NCI-H526 (cell line): ENCODE results near the gene SPRED2.

Experiments
- DNase-seq, 2 experiments: peaks; one replicate each; lab custom pipeline; 2025; lab: John Stamatoyannopoulos, UW

The SPRED2 gene

DNA sequence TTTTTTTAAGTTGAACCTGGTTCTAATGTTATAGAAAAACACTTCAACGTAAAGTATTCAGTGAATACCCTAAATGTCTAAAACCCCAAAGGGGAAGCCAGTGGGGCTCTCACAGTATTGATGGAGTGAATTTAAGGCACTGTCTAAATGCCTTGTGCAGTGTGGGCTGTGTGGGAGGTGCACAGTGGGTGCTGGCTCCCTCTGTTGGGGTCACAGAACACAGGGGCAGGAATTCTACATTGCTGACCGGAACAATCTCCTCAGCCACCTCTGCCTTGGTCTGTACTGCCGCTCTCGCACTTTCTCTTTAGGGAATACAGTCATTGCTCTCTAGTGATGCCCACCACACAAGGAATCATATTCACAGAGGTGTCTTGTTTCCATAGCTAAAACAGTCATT is 45.4 kb downstream of the SPRED2 start:
- DNase-seq = no peak

GRCh38 chr2:65386344-65386743 is 46.1 kb downstream of the SPRED2 start:
- DNase-seq = no peak

GRCh38 chr2:65383541-65384488 is 48.6 kb downstream of the SPRED2 start:
- no peak for DNase-seq

- DNase-seq = peak; percentile 55 to 73
Measured at GRCh38 chr2:65382776-65383357, 49.5 kb downstream of the SPRED2 start.

- DNase-seq = no peak
Measured at GRCh38 chr2:65382323-65382722, 50.1 kb downstream of the SPRED2 start.

DNA sequence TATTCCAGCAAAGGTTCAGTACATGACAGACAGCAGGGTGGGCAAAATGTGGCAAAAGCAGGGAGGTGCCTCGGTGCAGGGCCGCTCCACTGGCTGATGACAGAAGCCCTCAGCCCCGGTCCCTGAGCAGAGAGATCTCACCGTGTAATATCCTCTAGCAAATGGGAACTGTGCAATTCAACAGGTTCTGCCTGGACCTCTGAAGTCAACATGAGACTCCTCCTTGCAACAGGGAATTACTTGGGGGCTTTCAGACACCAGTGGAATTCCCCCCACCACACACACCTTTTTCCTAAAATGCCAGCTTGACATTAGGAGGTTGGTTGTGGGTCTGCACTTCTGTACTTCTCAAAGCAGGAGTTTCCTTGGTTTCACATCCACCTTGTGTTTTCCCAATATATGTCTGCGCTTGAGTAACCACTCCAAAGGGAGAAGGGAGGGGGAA is 50.8 kb downstream of the SPRED2 start:
- DNase-seq = no peak

GRCh38 chr2:65380255-65380654 is 52.1 kb downstream of the SPRED2 start:
- no peak for DNase-seq

DNA sequence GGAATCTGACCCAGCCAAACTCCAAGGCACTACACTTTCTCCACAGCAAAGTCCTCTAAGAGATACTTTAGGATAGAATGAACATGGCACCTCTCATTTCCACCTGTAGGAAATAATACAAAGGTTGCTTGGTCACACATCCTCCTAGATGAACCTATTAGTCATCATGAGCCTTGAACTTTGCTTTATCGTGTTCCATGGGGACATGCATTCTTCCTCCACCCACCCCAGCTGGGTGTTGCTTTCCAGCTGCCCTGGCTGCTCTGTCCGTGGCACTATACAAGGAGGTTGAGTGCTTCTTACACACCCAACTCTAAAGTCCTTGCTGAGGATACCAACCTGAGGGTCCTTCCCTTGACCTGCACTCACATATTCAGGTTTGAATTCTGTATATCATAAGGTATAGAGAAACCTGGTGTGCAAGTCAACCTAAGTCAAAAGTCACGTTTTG is 52.7 kb downstream of the SPRED2 start:
- DNase-seq = no peak

GRCh38 chr2:65379223-65379622 is 53.2 kb downstream of the SPRED2 start:
- no peak for DNase-seq

DNA sequence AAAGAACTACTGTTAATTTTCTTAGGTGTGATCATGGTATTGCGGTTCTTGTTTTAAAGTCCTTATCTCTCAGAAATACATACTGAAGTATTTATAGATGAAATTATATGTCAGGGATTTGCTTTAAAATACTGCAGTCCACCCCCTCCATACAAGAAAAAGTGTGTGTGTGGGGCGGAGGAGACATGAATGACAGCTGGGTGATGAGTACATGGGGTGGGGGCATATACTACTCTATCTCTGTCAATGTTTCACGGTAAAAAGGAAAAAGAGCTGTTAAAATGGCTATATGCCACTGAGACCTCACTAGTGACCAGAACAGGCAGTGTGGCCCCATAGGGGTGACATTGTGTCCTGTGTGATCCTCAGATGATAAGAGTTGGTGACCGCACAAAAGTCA is 54.1 kb downstream of the SPRED2 start:
- no peak for DNase-seq

GRCh38 chr2:65377556-65378192 is 54.7 kb downstream of the SPRED2 start:
- DNase-seq = no peak

DNA sequence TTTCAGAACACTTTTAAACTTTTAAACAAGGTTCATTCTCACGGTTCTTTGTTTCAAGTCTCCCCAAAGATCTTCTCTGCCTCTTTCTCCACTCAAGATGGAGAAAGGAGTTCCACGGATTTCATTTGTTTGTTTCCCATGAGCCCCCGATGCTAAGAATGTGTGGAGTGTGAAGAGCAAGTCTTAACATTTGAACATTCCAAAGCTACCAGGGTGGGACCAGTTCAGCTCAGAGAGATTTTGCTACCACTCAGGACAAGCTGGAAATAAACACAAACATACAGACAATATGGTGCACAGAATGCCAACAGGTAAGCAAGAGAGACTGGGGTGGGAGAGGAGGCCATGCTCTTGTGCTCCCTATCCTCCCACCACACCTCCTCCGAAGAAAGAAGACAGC is 56.7 kb downstream of the SPRED2 start:
- no peak for DNase-seq

DNA sequence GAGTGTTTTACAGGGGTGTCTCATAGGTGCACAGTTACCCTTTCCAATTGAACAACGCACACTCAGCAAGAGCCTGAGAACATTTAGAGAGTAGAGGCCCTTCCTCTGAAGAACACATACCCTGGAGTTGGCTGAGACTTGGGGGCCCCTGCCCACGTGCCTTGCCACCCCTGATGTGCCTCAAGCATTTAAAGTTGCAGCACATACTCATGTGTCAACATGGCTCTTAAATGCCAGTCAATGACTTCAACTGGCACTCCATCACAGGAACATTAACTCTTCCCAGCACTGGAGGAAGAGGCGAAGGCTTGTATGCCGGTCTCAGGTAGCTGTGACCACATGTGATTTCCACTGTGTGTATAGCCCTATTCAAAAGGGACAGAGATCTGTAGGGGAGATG is 57.4 kb downstream of the SPRED2 start:
- no peak for DNase-seq

DNA sequence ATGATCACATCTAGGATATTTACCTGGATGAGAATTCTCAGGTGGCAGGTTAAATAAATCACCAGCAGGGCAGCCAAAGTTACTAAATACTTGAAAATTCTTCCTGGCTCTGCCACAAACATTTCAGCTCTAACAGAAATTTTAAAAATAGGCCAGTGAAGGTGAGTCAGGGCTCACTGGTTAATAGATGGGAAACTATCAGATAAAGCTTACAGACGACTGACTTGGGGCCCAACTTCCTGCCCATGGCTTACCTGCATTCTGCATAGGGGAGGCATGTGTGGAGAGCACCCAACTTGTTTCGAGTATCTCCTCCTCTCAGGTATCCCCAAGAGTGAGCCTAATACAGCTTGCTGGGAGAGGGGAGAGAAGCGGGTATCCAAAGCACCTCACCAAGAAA is 57.8 kb downstream of the SPRED2 start:
- DNase-seq = no peak

DNA sequence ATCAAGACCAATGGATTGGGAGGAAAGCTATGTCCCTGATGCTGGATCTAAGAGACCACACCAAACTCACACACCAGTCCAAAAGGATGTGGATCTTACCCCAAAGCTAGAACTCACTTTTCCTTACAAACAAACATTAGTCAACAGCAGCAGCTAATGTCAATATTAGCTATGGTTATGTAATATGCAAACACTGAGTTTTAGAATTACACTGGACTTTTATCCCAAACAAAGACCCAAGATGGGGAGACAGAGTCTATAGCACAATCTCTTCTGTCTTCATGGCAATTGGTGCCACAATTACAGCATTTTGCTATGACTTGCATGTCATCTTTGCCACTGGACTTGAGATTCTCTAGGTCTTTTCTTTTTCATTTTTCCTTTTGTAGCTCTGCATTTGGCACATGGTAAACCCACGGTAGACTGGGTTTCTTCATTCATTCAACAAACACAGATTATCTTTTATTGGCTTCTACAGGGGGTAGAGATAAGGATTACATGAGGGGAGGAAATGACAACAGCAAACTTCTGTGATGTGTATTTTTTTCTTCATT is 59.0 kb downstream of the SPRED2 start:
- peak in 1 of 2 experiments; percentile 25 for DNase-seq

DNA sequence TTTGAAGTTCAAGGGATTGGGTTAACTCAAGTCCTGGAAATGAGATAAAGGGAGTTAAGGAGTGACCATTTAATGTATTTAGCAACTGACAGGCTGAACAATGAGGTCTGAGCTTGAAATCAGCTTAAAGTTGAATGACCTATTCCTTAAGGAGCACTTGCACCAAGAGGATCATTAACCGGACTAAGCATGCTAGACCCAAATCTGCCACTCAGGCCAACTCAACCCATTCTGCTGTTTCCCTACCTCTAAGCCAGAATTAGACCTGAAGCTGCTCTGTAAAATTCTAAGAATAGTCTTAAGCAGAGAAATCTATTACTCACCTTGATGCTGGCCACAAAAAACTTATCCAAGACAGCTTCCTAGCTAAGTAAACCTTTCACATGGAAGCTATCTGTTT is 59.8 kb downstream of the SPRED2 start:
- DNase-seq = no peak

- DNase-seq = no peak
Measured at GRCh38 chr2:65371074-65371434, 61.3 kb downstream of the SPRED2 start.

DNA sequence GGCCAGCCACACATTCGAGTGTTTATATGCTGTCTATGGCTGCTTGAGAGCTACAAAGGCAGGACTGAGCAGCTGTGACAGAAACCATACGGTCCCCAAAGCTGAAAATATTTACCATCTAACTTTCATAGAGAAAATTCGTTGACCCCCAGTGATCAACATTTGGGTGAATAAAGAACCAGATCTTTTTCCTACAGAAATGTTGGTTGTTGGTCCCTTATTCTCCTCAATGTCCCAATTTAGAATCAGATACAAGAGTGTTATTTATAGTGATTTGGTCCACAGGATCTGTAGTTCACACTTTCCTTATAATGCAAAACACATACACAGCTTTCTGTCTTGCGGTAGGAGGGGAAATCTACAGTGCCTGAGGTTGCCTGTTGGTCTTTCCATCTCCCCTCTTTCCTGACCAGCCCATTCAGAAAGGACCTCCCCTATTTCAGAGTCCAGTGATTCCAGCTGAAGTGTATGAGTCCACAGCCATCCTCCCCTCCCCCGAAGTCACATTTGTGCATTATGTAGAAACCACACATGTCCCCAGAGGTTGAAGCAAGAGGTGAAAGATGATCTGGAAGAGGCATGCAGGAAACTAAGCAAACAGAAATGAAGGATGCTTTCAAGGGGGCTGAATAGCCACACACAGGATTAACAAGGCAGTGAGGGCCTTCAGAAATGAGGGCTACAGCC is 61.9 kb downstream of the SPRED2 start:
- DNase-seq = peak; percentile 53 to 65

DNA sequence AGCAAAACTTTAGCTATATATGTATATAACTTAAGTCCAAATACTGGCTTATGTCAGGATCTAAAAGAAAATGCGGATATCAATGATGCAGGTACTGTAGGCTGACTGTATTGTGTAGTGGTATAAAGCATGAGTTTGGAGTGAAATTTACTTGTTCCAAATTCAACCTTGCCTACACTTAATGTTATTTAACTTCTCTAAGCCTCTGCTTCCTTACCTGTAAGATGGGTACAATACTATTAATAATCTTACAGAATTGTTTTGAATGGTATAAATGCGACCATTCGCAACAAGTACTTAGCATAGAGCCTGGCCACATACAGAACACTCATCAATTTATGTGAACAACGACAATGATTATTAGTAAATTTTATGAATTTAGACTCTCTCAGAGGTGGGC is 62.4 kb downstream of the SPRED2 start:
- no peak for DNase-seq

- DNase-seq = no peak
Measured at GRCh38 chr2:65369574-65369973, 62.8 kb downstream of the SPRED2 start.

- no peak for DNase-seq
Measured at GRCh38 chr2:65368468-65368867, 63.9 kb downstream of the SPRED2 start.

- no peak for DNase-seq
Measured at GRCh38 chr2:65367524-65367923, 64.9 kb downstream of the SPRED2 start.
